ENCODE data around the gene TMEM266.

Gene TMEM266

GRCh38 chr15:76163457-76164295 lies 103.9 kb downstream of the TMEM266 start:
- no peak for DNase-seq

GRCh38 chr15:76164602-76165001 lies 104.8 kb downstream of the TMEM266 start:
- DNase-seq = no peak

GRCh38 chr15:76165951-76166350 lies 106.2 kb downstream of the TMEM266 start:
- no peak for DNase-seq

GRCh38 chr15:76168237-76168984 lies 108.6 kb downstream of the TMEM266 start:
- no peak for DNase-seq

GRCh38 chr15:76169018-76169417 lies 109.2 kb downstream of the TMEM266 start:
- no peak for DNase-seq

- DNase-seq = no peak
These were observed 110.4 kb downstream of the TMEM266 start for GRCh38 chr15:76169911-76170800.

GRCh38 chr15:76172782-76173181 lies 113.0 kb downstream of the TMEM266 start:
- no peak for DNase-seq

GRCh38 chr15:76173317-76173834 lies 113.6 kb downstream of the TMEM266 start:
- no peak for DNase-seq

GRCh38 chr15:76174654-76175053 lies 114.9 kb downstream of the TMEM266 start:
- no peak for DNase-seq

- DNase-seq = no peak
These were observed 115.7 kb downstream of the TMEM266 start for GRCh38 chr15:76175442-76175841.

GRCh38 chr15:76176059-76176458 lies 116.3 kb downstream of the TMEM266 start:
- no peak for DNase-seq

- no peak for DNase-seq
These were observed 116.8 kb downstream of the TMEM266 start for GRCh38 chr15:76176487-76177085.

GRCh38 chr15:76177491-76178040 lies 117.8 kb downstream of the TMEM266 start:
- no peak for DNase-seq

- DNase-seq = no peak
These were observed 118.7 kb downstream of the TMEM266 start for GRCh38 chr15:76178296-76179000.

- no peak for DNase-seq
These were observed 119.2 kb downstream of the TMEM266 start for GRCh38 chr15:76179023-76179422.

GRCh38 chr15:76180321-76180720 lies 120.5 kb downstream of the TMEM266 start:
- DNase-seq = no peak

- no peak for DNase-seq
These were observed 121.9 kb downstream of the TMEM266 start for GRCh38 chr15:76181705-76182107.

GRCh38 chr15:76183930-76184649 lies 124.3 kb downstream of the TMEM266 start:
- no peak for DNase-seq

- DNase-seq = no peak
These were observed 124.9 kb downstream of the TMEM266 start for GRCh38 chr15:76184650-76185035.

GRCh38 chr15:76185716-76186115 lies 125.9 kb downstream of the TMEM266 start:
- no peak for DNase-seq

- no peak for DNase-seq
These were observed 127.4 kb downstream of the TMEM266 start for GRCh38 chr15:76187163-76187562.
